A673 (cell line): Measurements from ENCODE around the gene SLC37A3. TPM values are rescaled to one million over a fixed set of nuclear protein-coding genes. Genes with fewer than 3 reads are reported as not detected.

Experiments used
- BruUV-seq: library from RNA; stranded (reverse); fragments of 400-500 nt; replicated peaks from 2 replicates; lab custom pipeline; 2021; lab: Mats Ljungman, UMichigan
- CTCF ChIA-PET: fragments of 300-600 bp; sonication (Branson Sonifier 250); formaldehyde crosslinking; loops from one replicate; lab custom pipeline; 2022; ENCODE audit warnings: antibody characterized with exemption; lab: Charles Lee
- POLR2A ChIA-PET: fragments of 300-600 bp; sonication (Branson Sonifier 250); formaldehyde crosslinking; loops from one replicate; lab custom pipeline; 2022; ENCODE audit warnings: antibody characterized with exemption; ENCODE audit not compliant: low non-redundant PET; lab: Charles Lee
- DNase-seq: peaks from one replicate; pipeline ENCODE4 v3.0.0-alpha.2; 2015; ENCODE audit warnings: low spot score
- H3K27ac ChIP-seq: fragments of 200-600 bp; sonication (generic); 2 replicates; pipeline ENCODE4 v1.5.1; 2016; ENCODE audit warnings: mixed run types, low read depth, mild to moderate bottlenecking, mixed read lengths, antibody characterized with exemption, low read length; ENCODE audit not compliant: poor library complexity, severe bottlenecking
- H3K27me3 ChIP-seq: fragments of 200-600 bp; sonication (generic); replicated peaks from 2 replicates; pipeline ENCODE4 v1.6.1; 2017; ENCODE audit warnings: mixed run types, low read depth, mild to moderate bottlenecking, mixed read lengths, antibody characterized with exemption, low read length; ENCODE audit not compliant: insufficient read depth, poor library complexity
- H3K36me3 ChIP-seq: fragments of 200-600 bp; sonication (generic); 2 replicates; pipeline ENCODE4 v1.6.1; 2016; ENCODE audit warnings: mixed run types, mild to moderate bottlenecking, mixed read lengths, antibody characterized with exemption, low read length; ENCODE audit not compliant: insufficient read depth, poor library complexity, severe bottlenecking
- H3K4me1 ChIP-seq: fragments of 200-600 bp; sonication (generic); 2 replicates; pipeline ENCODE4 v1.6.1; 2017; ENCODE audit warnings: mixed run types, mild to moderate bottlenecking, mixed read lengths, antibody characterized with exemption, low read length; ENCODE audit not compliant: insufficient read depth, poor library complexity, severe bottlenecking
- H3K4me3 ChIP-seq: fragments of 200-600 bp; sonication (generic); 2 replicates; pipeline ENCODE4 v1.5.1; 2016; ENCODE audit warnings: low read depth, mixed run types, mild to moderate bottlenecking, mixed read lengths, low read length; ENCODE audit not compliant: poor library complexity, severe bottlenecking
- H3K9me3 ChIP-seq: fragments of 200-600 bp; sonication (generic); 2 replicates; pipeline ENCODE4 v1.6.1; 2016; ENCODE audit warnings: mixed run types, low read depth, mild to moderate bottlenecking, mixed read lengths, antibody characterized with exemption, low read length; ENCODE audit not compliant: poor library complexity, severe bottlenecking
- EZH2 ChIP-seq: fragments of 200-600 bp; sonication (generic); IDR thresholded peaks from 2 replicates; pipeline ENCODE4 v1.6.1; 2017; ENCODE audit warnings: borderline replicate concordance, low read depth, mild to moderate bottlenecking, mixed read lengths, antibody characterized with exemption, low read length; ENCODE audit not compliant: poor library complexity, severe bottlenecking
- intact Hi-C: fragments of 100-400 bp; cut with micrococcal nuclease; formaldehyde crosslinking; loops from one replicate; pipeline ENCODE4 v1.10.0; 2022; ENCODE audit not compliant: unreplicated experiment
- total RNA-seq: library from RNA; stranded (reverse); gene quantifications from 2 replicates; pipeline ENCODE4 v1.2.3, GENCODE V29; 2021
- TF ChIP-seq, protein P1 (sequence below): fragments of 300-800, 200-600 bp; sonication (generic); conservative IDR thresholded peaks from 2 replicates; pipeline ENCODE4 v1.5.1; 2017; ENCODE audit warnings: low read depth, mild to moderate bottlenecking, antibody characterized with exemption, low read length, moderate library complexity, mixed read lengths

The SLC37A3 gene
- total RNA-seq, 1 experiment from 2014 or later = 34.7 TPM

DNA sequence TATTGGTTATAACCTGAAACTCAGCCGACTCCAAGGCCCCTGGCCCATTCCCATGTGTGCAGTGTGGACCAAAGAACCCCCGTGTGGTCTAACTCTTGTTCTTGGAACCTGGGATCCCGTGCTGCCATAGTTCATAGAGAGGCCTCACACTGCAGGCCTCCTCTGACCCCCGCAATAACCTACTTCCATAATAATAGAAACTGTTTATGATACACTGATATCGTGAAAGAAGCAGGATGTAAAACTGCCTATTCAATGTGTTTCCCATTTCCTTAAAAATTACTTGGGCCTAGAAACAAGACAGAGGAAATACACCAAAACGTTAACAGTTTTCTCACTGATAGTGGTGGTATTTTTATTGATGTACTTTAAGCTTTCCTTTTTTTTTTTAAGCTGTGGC lies 112.4 kb downstream of the SLC37A3 start:
- no peak overlapping the region for H3K27ac ChIP-seq
- H3K4me1 ChIP-seq = no peaks in the 10 kb centered on the region
- BruUV-seq = no TSS peak
- no peak overlapping the region for H3K4me3 ChIP-seq
- ChIA-PET POLR2A (no interaction called here), CTCF (no interaction called here)
- no peaks in the 10 kb centered on the region for H3K9me3 ChIP-seq
- TF ChIP-seq, protein P1, sequence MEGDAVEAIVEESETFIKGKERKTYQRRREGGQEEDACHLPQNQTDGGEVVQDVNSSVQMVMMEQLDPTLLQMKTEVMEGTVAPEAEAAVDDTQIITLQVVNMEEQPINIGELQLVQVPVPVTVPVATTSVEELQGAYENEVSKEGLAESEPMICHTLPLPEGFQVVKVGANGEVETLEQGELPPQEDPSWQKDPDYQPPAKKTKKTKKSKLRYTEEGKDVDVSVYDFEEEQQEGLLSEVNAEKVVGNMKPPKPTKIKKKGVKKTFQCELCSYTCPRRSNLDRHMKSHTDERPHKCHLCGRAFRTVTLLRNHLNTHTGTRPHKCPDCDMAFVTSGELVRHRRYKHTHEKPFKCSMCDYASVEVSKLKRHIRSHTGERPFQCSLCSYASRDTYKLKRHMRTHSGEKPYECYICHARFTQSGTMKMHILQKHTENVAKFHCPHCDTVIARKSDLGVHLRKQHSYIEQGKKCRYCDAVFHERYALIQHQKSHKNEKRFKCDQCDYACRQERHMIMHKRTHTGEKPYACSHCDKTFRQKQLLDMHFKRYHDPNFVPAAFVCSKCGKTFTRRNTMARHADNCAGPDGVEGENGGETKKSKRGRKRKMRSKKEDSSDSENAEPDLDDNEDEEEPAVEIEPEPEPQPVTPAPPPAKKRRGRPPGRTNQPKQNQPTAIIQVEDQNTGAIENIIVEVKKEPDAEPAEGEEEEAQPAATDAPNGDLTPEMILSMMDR = no peak
- TF ChIP-seq EZH2 = no peak
- H3K27me3 ChIP-seq = no peaks in the 10 kb centered on the region
- intact Hi-C loops = no loop called here
- no peak for DNase-seq
- H3K36me3 ChIP-seq = no peaks in the 10 kb centered on the region

GRCh38 chr7:140284062-140284461 lies 114.3 kb downstream of the SLC37A3 start:
- H3K4me3 ChIP-seq = no peak overlapping the region
- DNase-seq = no peak
- H3K4me1 ChIP-seq = no peaks in the 10 kb centered on the region
- CTCF ChIA-PET = no interaction called here
- no peaks in the 10 kb centered on the region for H3K36me3 ChIP-seq
- BruUV-seq = no TSS peak
- TF ChIP-seq EZH2 = no peak
- TF ChIP-seq, protein P1 = no peak
- intact Hi-C loops = no loop called here
- H3K27ac ChIP-seq = no peak overlapping the region
- POLR2A ChIA-PET = no interaction called here
- H3K27me3 ChIP-seq = no peaks in the 10 kb centered on the region
- H3K9me3 ChIP-seq = no peaks in the 10 kb centered on the region

Other genes with a start within 250 kb of the SLC37A3 start
- gene KDM7A, start 221.5 kb downstream of the SLC37A3 start, total RNA-seq = 9.6 and 11.7 TPM in 2 replicates
- gene RAB19, start 5.5 kb upstream of the SLC37A3 start, total RNA-seq = not detected in 2 replicates
- 51.1 and 57.6 TPM in 2 replicates for gene MKRN1, start 81.0 kb upstream of the SLC37A3 start, total RNA-seq
- 0.49 and 0.87 TPM in 2 replicates for gene DENND2A, start 242.3 kb upstream of the SLC37A3 start, total RNA-seq